Measurements from ENCODE around the gene EPHA8.

Gene EPHA8

DNA sequence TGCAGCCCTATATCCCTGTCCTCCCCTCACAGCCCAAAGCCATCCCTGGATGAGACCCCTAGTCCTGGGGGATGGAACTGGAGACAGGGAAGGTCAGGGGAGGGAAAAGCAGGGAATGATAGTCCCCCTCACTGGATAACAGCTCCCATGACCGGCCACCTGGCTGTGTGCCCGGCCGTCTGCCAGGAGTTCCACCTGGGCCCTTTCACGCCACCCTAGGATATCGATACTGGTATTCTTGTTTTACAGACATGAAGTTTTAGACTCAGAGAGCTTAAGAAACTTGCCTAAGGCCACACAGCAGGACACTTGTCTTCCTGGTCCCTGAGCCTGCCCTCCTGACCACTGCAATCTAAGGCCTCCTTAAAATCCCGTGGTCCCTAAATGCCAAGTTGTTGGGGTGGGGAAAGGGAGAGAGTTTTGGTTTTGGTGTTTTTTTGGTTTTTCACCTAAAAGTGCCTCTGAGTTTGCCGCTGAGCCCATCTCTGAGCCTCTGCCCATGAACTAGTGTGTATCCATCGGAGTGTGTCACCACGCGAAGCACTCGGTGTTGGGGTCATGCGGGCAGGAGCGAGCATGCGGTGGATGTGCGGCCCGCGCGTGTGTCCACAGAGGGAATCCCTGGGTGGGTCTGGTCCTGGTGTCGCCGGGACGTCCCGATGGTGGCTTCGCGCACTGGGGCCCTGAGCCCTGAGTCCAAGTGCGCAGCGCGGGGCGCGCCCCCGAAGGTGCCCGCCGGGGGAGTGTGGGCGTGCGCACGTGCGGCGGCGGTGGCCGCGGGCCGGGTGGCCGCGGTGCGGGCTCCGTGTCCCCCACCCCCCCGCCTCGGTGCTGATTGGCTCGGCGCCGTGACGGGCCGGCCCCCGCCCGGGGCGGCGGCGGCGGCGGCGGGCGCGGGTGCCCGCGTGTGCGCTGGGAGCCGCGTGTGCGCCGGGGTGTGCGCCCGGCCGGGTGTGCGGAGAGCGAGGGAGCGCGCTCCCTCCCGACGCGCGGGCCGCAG lies at the start of gene EPHA8:
Gene EPHA8, plus strand, starts transcription at position 906 of the 1,000 bp plus-strand sequence. CDS start 147 bp downstream, outside the sequence.
- Histone ChIP-seq H3K27me3 (ENCODE audit: insufficient read depth, low read length) (peaks cover 67% of the 10 kb centered on the region), H3K9me3 (ENCODE audit: insufficient read depth, low read depth, low read length) (no peaks in the 10 kb centered on the region), H3K27ac (ENCODE audit: low read length) (no peak within 1 kb of the TSS), H3K4me3 (ENCODE audit: low read length) (peak within 1 kb of the TSS; percentile 62), H3K4me1 (ENCODE audit: insufficient read depth, low read length) (no peaks in the 10 kb centered on the region), H3K9ac (ENCODE audit: low read depth, low read length) (no peak within 1 kb of the TSS), H3K36me3 (ENCODE audit: insufficient read depth, low read depth, low read length) (no peaks in the 10 kb centered on the region)

GRCh38 chr1:22516906-22517571 lies 46.2 kb upstream of the EPHA8 start:
- no peaks in the 10 kb centered on the region for H3K4me1 ChIP-seq (ENCODE audit: insufficient read depth, low read length)
- no peaks in the 10 kb centered on the region for H3K9me3 ChIP-seq (ENCODE audit: insufficient read depth, low read depth, low read length)
- no peak overlapping the region for H3K9ac ChIP-seq (ENCODE audit: low read depth, low read length)
- H3K36me3 ChIP-seq (ENCODE audit: insufficient read depth, low read depth, low read length), result peaks cover 90% of the 10 kb centered on the region
- no peaks in the 10 kb centered on the region for H3K27me3 ChIP-seq (ENCODE audit: insufficient read depth, low read length)
- H3K4me3 ChIP-seq (ENCODE audit: low read length), result no peak overlapping the region
- H3K27ac ChIP-seq (ENCODE audit: low read length), result no peak overlapping the region

GRCh38 chr1:22517956-22518355 lies 45.3 kb upstream of the EPHA8 start:
- Histone ChIP-seq H3K4me1 (ENCODE audit: insufficient read depth, low read length) (no peaks in the 10 kb centered on the region), H3K4me3 (ENCODE audit: low read length) (no peak overlapping the region), H3K9me3 (ENCODE audit: insufficient read depth, low read depth, low read length) (no peaks in the 10 kb centered on the region), H3K9ac (ENCODE audit: low read depth, low read length) (no peak overlapping the region), H3K36me3 (ENCODE audit: insufficient read depth, low read depth, low read length) (peaks cover 85% of the 10 kb centered on the region), H3K27ac (ENCODE audit: low read length) (no peak overlapping the region), H3K27me3 (ENCODE audit: insufficient read depth, low read length) (no peaks in the 10 kb centered on the region)

- no peak overlapping the region for H3K27ac ChIP-seq (ENCODE audit: low read length)
- H3K36me3 ChIP-seq (ENCODE audit: insufficient read depth, low read depth, low read length), result peaks cover 85% of the 10 kb centered on the region
- no peaks in the 10 kb centered on the region for H3K4me1 ChIP-seq (ENCODE audit: insufficient read depth, low read length)
- no peaks in the 10 kb centered on the region for H3K27me3 ChIP-seq (ENCODE audit: insufficient read depth, low read length)
- no peak overlapping the region for H3K4me3 ChIP-seq (ENCODE audit: low read length)
- no peak overlapping the region for H3K9ac ChIP-seq (ENCODE audit: low read depth, low read length)
- no peaks in the 10 kb centered on the region for H3K9me3 ChIP-seq (ENCODE audit: insufficient read depth, low read depth, low read length)
Observed at GRCh38 chr1:22518379-22518778, 44.9 kb upstream of the EPHA8 start.

GRCh38 chr1:22520871-22521270 lies 42.4 kb upstream of the EPHA8 start:
- no peak overlapping the region for H3K27ac ChIP-seq (ENCODE audit: low read length)
- no peak overlapping the region for H3K4me3 ChIP-seq (ENCODE audit: low read length)
- no peaks in the 10 kb centered on the region for H3K27me3 ChIP-seq (ENCODE audit: insufficient read depth, low read length)
- no peak overlapping the region for H3K9ac ChIP-seq (ENCODE audit: low read depth, low read length)
- H3K4me1 ChIP-seq (ENCODE audit: insufficient read depth, low read length), result no peaks in the 10 kb centered on the region
- H3K9me3 ChIP-seq (ENCODE audit: insufficient read depth, low read depth, low read length), result no peaks in the 10 kb centered on the region
- peaks cover 86% of the 10 kb centered on the region for H3K36me3 ChIP-seq (ENCODE audit: insufficient read depth, low read depth, low read length)

- Histone ChIP-seq H3K27me3 (ENCODE audit: insufficient read depth, low read length) (no peaks in the 10 kb centered on the region), H3K36me3 (ENCODE audit: insufficient read depth, low read depth, low read length) (peaks cover 86% of the 10 kb centered on the region), H3K9ac (ENCODE audit: low read depth, low read length) (no peak overlapping the region), H3K4me3 (ENCODE audit: low read length) (no peak overlapping the region), H3K27ac (ENCODE audit: low read length) (no peak overlapping the region), H3K9me3 (ENCODE audit: insufficient read depth, low read depth, low read length) (no peaks in the 10 kb centered on the region), H3K4me1 (ENCODE audit: insufficient read depth, low read length) (no peaks in the 10 kb centered on the region)
Observed at GRCh38 chr1:22521692-22522091, 41.6 kb upstream of the EPHA8 start.

GRCh38 chr1:22522221-22522743 lies 41.0 kb upstream of the EPHA8 start:
- H3K9ac ChIP-seq (ENCODE audit: low read depth, low read length), result no peak overlapping the region
- H3K27me3 ChIP-seq (ENCODE audit: insufficient read depth, low read length), result no peaks in the 10 kb centered on the region
- no peak overlapping the region for H3K4me3 ChIP-seq (ENCODE audit: low read length)
- no peaks in the 10 kb centered on the region for H3K9me3 ChIP-seq (ENCODE audit: insufficient read depth, low read depth, low read length)
- peaks cover 81% of the 10 kb centered on the region for H3K36me3 ChIP-seq (ENCODE audit: insufficient read depth, low read depth, low read length)
- H3K27ac ChIP-seq (ENCODE audit: low read length), result no peak overlapping the region
- H3K4me1 ChIP-seq (ENCODE audit: insufficient read depth, low read length), result no peaks in the 10 kb centered on the region

GRCh38 chr1:22524481-22524880 lies 38.8 kb upstream of the EPHA8 start:
- H3K9ac ChIP-seq (ENCODE audit: low read depth, low read length), result no peak overlapping the region
- no peaks in the 10 kb centered on the region for H3K27me3 ChIP-seq (ENCODE audit: insufficient read depth, low read length)
- H3K36me3 ChIP-seq (ENCODE audit: insufficient read depth, low read depth, low read length), result peaks cover 64% of the 10 kb centered on the region
- no peaks in the 10 kb centered on the region for H3K9me3 ChIP-seq (ENCODE audit: insufficient read depth, low read depth, low read length)
- H3K4me3 ChIP-seq (ENCODE audit: low read length), result no peak overlapping the region
- H3K27ac ChIP-seq (ENCODE audit: low read length), result no peak overlapping the region
- H3K4me1 ChIP-seq (ENCODE audit: insufficient read depth, low read length), result no peaks in the 10 kb centered on the region

DNA sequence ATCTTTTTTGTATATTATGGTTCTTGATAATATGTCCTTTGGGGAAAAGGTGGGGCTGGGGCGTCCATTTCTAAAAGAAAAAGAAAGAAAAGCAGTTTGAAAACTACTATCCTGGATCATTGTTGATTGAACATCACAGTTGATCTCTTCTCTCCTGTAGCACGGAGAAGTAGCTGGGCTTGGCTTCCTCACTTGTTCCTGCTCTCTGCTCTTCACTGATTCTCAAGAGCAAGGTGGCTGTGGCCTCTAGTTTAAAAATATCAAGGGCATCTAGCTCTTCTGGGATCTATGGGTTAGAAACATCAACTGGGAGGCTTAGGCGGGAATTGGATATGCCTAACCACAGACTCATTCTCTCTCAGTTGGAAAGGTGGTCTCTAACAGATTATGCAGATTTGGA lies 38.1 kb upstream of the EPHA8 start:
- H3K36me3 ChIP-seq (ENCODE audit: insufficient read depth, low read depth, low read length), result peaks cover 57% of the 10 kb centered on the region
- H3K27ac ChIP-seq (ENCODE audit: low read length), result no peak overlapping the region
- H3K27me3 ChIP-seq (ENCODE audit: insufficient read depth, low read length), result no peaks in the 10 kb centered on the region
- H3K4me1 ChIP-seq (ENCODE audit: insufficient read depth, low read length), result no peaks in the 10 kb centered on the region
- H3K9ac ChIP-seq (ENCODE audit: low read depth, low read length), result no peak overlapping the region
- no peak overlapping the region for H3K4me3 ChIP-seq (ENCODE audit: low read length)
- H3K9me3 ChIP-seq (ENCODE audit: insufficient read depth, low read depth, low read length), result no peaks in the 10 kb centered on the region

DNA sequence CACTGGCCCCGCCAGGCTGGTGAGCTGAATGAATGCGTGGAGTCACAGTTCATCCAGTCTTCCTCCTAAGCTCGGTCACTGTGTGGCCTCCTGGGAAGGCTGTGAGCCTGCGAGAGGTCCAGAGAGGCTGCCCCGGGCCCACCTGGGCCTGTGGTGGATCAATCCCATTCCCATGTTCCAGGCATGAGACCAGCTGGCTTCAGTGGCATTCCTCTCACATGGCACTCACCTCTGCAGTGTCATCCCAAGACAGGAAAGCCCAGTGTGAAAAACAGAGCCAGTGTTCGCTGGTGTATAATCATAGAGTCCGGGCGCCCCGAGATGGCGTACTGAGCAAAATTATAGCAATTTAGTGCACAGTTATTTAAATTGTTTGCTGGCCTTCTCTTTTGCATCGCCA lies 37.6 kb upstream of the EPHA8 start:
- no peaks in the 10 kb centered on the region for H3K4me1 ChIP-seq (ENCODE audit: insufficient read depth, low read length)
- no peaks in the 10 kb centered on the region for H3K27me3 ChIP-seq (ENCODE audit: insufficient read depth, low read length)
- no peaks in the 10 kb centered on the region for H3K9me3 ChIP-seq (ENCODE audit: insufficient read depth, low read depth, low read length)
- H3K27ac ChIP-seq (ENCODE audit: low read length), result no peak overlapping the region
- H3K36me3 ChIP-seq (ENCODE audit: insufficient read depth, low read depth, low read length), result peaks cover 53% of the 10 kb centered on the region
- H3K4me3 ChIP-seq (ENCODE audit: low read length), result no peak overlapping the region
- H3K9ac ChIP-seq (ENCODE audit: low read depth, low read length), result no peak overlapping the region

DNA sequence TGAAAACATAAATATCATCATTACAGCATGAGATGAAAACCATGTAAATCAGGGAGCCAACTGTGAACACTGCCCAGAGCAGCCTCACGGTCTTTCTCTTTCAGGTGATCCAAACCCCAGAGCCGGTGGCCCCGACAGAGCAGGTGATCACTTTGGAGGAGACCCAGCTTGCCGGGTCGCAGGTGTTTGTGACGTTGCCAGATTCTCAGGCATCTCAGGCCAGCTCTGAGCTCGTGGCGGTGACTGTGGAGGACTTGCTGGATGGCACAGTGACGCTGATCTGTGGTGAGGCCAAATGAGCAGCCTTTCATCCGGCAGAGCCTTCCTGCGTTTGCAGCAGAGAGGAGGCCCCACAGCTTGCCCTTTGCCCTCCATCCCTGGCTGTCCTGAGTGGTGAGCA lies 37.2 kb upstream of the EPHA8 start:
- Histone ChIP-seq H3K4me3 (ENCODE audit: low read length) (no peak overlapping the region), H3K27me3 (ENCODE audit: insufficient read depth, low read length) (no peaks in the 10 kb centered on the region), H3K27ac (ENCODE audit: low read length) (no peak overlapping the region), H3K9ac (ENCODE audit: low read depth, low read length) (no peak overlapping the region), H3K4me1 (ENCODE audit: insufficient read depth, low read length) (no peaks in the 10 kb centered on the region), H3K9me3 (ENCODE audit: insufficient read depth, low read depth, low read length) (no peaks in the 10 kb centered on the region), H3K36me3 (ENCODE audit: insufficient read depth, low read depth, low read length) (peaks cover 49% of the 10 kb centered on the region)

Data from iPS-20b (cell line).